GM18505 (cell line): ENCODE results near the gene MBL2.

Experiments used
- ATAC-seq: cut with Tn5 transposase; IDR thresholded peaks from one replicate; pipeline ENCODE4 v1.9.1; 2021; ENCODE audit not compliant: unreplicated experiment
- POLR2A ChIP-seq: IDR thresholded peaks from 4 replicates; pipeline ENCODE4 v1.6.1; 2011; ENCODE audit warnings: borderline replicate concordance; ENCODE audit not compliant: insufficient read depth, insufficient read length; ENCODE audit errors: extremely low read depth

MBL2 gene

DNA sequence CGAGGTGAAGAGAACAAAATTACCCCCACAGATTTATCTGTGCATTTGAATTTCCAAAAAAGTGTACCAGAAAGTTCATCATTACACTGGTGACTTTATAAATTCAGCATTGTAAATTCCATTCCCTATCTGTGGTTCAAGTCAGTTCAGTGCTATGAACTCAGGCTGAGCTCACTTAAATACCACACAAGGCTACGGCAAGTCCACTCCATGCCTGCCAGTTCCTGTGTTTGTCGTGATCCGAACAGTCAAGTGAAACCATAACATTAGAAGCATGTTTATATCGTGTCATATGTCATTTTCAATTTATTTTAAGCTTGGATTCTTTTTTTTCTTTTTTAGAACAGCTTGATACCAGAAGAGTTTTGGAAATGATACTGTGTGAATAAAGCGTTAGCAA is 14.8 kb downstream of the MBL2 start:
- TF ChIP-seq POLR2A = no peak
- ATAC-seq = no peak

- ATAC-seq = no peak
- TF ChIP-seq POLR2A = no peak
Observed at GRCh38 chr10:52756966-52757365, 15.6 kb downstream of the MBL2 start.

DNA sequence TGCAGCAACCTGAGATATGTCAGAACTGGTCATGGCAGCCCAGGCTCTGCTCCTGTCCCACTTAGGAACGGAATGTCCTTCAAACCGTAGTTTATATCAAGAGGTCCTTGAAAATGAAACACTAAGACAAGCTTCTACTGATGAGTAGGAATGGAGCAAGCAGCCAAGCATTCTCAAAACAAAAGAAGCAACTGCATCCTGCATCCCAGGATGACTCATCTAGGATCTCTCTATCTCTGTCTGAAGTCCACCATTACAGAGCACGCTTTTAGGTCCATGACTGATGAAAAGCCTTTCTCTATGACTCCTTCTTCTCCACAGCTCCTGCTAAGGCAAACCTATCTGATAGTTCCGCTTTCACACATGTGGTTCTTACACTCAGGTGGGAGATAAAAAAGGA is 16.3 kb downstream of the MBL2 start:
- TF ChIP-seq POLR2A = no peak
- ATAC-seq = no peak

DNA sequence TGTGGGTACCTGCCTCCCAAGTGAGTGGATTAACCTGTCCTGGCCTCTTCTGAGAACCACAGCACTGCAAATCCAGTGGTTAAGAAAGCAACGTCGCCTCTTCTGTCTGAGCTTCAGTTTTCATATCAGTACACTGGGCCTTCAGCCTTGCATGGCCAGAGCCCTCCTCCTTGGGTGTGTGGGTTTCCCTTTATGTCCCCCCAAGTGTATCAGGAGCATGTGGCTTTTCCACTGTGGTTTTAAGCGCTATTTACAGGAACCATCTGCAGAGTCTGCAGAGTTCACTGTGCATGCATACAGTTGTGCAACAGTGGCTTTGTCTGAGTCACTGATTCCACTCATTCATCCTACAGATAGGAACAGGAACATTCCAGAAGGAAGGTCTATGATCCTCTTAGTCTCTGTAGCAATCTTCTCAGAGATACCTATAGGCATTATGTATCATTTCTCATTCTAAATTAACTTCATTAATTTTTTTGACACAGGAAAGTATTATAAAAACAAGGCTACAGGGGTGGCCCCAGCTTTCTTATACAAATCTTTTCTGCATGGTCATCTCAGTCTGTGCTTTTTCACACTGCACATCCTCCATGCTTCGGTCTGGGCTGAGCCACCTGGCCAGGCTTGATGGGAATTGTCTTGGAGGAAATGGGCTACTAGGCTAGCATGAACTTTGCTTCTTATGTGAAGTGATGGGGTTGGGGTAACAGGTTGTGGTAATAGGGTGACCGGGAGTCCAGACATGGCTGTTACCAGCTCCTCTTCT is 17.1 kb downstream of the MBL2 start:
- ATAC-seq = no peak

DNA sequence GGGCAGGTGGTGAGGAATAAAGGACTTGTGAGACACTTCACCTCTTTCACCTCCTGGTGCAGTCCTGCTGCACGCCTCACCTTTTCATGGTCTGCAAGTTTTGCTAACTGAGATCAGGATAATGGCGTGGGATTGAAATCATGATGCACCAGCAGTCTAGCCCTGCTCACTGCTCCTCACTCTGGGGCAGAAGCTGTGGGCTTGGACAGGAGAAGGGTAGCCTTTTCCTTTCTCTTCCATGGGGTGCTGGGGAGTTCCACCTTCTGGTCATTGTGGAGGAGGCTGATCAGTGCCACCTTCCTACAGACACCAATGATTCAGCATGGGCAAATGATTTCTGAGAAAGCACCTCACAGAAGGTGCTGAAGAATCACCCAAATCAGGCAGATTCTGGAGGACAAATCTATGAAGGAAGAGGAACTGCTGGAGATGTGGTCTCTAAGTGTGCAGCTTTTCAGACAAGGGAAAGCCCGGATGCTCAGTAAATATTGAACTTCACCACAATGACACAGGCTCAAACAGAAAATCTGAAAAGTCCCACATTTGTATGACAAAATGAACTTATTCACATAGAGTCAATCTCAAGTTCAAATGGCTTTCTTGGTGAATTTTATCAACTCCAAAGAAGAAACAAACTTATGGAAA is 19.7 kb downstream of the MBL2 start:
- no peak for ATAC-seq
- TF ChIP-seq POLR2A = no peak

More for the DNA sequence above, 17.1 kb downstream of the MBL2 start:
- TF ChIP-seq POLR2A = no peak

DNA sequence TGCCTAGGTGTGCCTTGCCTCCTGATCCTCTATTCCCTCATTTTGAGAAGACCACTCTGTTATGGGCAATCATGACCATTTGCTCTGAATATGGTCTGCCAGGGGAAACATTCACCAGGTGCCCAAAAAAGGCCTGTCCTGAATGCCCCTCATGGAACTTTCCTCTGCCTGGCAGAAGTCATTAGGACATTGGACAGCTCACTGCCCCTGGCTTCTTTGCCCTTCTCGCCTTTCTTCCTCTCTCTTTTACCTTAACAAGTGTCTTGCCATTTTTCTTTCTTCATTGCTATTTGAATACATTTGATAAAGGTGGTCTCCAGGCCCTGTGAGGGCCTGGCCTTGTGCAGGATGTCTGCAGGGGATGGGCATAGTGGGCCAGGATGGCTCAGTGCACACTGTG is 20.3 kb downstream of the MBL2 start:
- no peak for ATAC-seq
- TF ChIP-seq POLR2A = no peak

DNA sequence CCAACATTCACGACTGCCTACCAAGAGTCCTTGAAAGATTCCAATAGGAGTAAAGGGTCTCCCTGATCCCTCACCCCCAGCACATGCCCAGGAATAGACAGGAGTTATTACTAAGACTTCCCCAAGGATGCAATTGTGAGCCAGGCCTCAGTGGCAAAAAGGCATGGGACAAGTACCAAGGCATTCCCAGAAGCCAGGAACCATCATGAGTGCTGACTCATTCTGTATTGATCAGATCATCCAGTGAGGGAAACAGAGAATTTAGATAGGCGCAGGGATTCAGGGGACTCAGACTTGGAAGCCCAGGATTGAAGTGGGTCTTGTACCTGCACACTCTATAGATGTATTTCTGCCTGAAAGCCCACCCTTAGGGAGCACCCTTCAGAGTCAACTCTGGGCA is 21.2 kb downstream of the MBL2 start:
- no peak for ATAC-seq
- TF ChIP-seq POLR2A = no peak

- no peak for ATAC-seq
- TF ChIP-seq POLR2A = no peak
Observed at GRCh38 chr10:52750629-52751028, 22.0 kb downstream of the MBL2 start.

DNA sequence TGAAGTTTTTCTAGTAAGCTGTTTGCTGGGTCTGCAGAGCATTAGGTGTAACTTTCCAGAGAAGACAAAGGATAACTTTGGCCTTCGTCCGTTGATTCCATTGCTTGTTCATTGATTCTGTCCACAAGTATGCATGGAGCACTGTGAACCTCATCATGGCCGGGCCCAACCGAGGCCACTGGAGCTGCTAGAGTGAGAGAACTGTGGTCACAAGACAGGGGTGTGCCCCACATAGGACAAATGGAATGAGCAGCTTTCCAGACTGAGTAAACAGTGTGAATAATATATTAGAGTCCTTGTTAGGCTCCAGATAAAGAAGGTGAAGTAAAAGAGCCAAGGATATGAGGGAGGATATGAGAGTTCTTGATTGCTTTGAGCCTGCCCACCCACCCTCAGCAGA is 24.9 kb downstream of the MBL2 start:
- no peak for ATAC-seq
- TF ChIP-seq POLR2A = no peak

DNA sequence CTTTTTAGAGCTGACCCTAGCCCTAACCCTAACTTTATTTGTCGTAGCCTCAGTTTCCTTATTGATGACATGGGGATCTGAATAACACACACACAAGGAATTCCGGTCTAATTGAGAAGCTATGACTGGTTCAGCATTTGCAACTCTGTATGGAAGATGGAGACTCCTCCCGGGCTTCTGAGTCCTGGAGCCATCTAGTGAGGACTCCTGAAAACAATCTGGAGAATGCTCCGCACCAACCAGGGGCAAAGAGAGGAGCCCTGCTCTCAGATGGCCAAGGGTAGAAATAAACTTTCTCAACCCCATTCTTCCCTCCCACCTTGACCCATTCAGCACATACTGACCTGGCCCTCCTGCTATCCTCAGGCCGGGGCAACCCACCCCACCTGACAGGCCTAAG is 26.4 kb downstream of the MBL2 start:
- no peak for TF ChIP-seq POLR2A
- no peak for ATAC-seq

DNA sequence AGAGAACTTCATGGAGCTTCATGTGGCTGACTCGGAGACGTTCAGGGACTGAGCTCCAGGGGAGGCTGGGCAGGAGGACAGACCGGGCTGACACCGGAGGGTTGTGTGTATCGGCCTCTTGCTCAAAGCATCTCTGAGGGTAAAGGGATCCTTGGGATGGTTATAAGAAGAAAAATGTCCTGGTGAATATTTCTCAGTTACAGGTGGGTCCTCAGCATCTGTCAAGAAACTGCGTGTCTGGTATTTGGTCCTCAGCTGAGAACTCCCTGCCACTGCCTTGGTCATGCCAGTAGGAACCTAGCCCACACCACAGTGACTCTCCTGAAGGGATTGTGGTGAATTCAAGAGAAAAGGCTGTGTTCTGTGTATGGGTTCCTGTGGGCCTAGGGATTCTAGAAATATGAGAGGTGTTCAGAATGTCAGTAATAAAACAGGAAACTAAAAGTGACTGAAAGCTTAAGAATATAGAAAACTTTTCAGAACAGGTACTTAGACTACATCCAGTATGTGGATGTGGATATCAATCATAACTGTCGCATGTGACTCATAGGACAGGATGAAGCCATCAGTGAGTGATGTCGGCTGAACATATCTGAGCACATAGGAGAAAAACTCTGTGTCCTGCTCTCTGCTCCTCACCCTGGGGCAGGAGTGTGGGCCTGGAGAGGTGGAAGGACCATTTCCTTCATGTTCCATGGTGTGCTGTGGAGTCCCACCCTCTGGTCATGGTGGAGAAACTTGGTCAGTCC is 28.4 kb downstream of the MBL2 start:
- no peak for ATAC-seq

GRCh38 chr10:52742731-52743130 is 29.9 kb downstream of the MBL2 start:
- TF ChIP-seq POLR2A = no peak
- ATAC-seq = no peak

More for the DNA sequence above, 28.4 kb downstream of the MBL2 start:
- TF ChIP-seq POLR2A = no peak

DNA sequence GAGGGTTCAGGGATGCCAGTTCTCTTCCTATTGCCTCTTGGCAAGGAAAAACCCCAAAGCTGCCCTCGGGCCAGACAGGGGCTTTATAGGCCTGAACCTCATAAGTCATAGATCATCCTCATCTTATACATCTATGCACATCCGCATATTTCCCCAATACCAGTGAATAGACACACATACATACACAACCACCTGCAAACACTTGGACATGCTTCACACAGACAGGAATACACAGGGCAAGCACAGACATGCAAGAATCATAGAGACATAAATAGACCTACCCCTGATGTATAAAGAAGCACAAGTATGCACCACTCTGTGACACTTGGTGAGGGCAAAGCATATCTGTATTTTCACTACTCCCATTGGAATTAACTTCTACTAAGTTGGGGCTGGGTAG is 30.7 kb downstream of the MBL2 start:
- TF ChIP-seq POLR2A = no peak
- no peak for ATAC-seq
